ENCODE measurements around the gene PPP1CA.
A peak's percentile ranks its signal among the peaks of the same experiment; 100 is the strongest.
"Not testable (repeated sequence)": the region's sequence is repeated elsewhere in the genome, so short reads cannot be mapped to it uniquely, and the experiment has no call there.

The PPP1CA gene

DNA sequence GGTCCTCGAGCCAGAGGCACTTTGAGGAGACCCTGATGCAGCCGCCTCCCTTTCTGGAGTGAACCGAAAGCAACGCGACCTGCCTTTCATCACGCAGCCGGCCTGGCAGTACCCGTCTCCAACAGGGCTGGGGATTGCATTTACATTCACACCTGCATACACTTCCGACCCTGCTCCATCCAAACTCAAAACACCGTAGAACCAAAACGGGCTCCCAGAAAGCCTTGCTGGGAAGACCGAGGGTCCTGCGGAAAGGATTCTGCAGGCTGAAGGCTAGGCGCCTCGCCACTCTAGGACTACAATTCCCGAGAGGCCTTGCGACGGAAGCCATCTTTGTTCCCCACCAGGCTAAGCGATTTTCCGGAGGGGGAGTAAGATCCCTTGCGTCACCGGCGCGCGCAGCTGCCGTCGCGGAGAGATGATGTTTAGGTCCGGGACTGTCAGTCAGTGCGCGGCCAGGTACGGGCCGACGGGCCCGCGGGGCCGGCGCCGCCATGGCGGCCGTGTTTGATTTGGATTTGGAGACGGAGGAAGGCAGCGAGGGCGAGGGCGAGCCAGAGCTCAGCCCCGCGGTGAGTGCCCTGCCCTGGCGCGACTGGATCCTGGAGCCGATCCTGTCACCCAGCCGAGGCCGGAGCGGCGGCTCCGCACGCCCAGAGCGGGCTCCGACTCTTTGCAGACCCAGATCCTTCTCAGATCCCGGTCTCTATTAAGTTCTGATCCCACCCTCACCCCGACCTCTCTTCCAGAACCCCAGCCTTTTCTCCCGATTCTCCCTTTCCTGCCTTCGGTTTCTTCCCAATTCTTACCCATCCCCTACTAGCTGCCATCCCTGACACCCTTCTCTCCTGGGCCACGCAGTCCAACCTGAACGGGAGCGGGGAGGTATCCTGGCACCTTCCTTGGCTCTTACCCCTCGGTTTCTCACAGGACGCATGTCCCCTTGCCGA, 26.7 kb upstream of the PPP1CA start, which contains the start of gene RPS6KB2:
RPS6KB2 (plus strand) TSS at position 443 of the 950 bp plus-strand sequence; CDS start at position 495, 52 bp downstream.
- Mint-ChIP-seq H3K36me3 (peaks cover 13 to 27% of the 10 kb centered on the region in 2 donors), H3K27me3 (no peaks in the 10 kb centered on the region), H3K27ac (peak within 1 kb of the TSS; percentile 95), H3K9me3 (no peaks in the 10 kb centered on the region), H3K4me1 (peaks cover 29 to 53% of the 10 kb centered on the region in 2 donors), H3K4me3 (peak within 1 kb of the TSS; percentile 95 to 99)
- ATAC-seq (replicated peaks) (peak; percentile 94), DNase-seq (peak; percentile 98)

DNA sequence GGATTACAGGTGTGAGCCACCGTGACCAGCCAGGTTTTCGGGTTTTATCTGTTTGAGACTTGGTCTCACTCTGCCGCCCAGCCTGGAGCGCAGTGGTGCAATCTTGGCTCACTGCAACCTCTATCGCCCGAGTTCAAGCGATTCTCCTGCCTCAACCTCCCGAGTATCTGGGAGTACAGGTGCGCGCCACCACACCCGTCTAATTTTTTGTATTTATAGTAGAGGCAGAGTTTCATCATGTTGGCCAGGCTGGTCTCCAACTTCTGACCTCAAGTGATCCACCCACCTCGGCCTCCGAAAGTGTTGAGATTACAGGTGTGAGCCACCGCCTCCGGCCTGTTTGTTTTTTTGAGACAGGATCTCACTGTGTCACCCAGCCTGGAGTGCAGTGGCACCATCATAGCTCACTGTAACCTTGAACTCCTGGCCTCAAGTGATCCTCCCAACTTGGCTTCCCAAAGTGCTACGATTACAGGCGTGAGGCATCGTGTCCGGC, 25.8 kb upstream of the PPP1CA start:
- peaks cover 9 to 19% of the 10 kb centered on the region in 2 donors for H3K36me3 Mint-ChIP-seq
- ATAC-seq (replicated peaks): peak in 1 of 2 donors; percentile 1
- not testable (repeated sequence) for H3K27me3 Mint-ChIP-seq, H3K9me3 Mint-ChIP-seq, DNase-seq
- peak overlapping the region; percentile 95 to 99 for H3K4me3 Mint-ChIP-seq
- peaks cover 25 to 51% of the 10 kb centered on the region in 2 donors for H3K4me1 Mint-ChIP-seq
- peak overlapping the region; percentile 95 for H3K27ac Mint-ChIP-seq

DNA sequence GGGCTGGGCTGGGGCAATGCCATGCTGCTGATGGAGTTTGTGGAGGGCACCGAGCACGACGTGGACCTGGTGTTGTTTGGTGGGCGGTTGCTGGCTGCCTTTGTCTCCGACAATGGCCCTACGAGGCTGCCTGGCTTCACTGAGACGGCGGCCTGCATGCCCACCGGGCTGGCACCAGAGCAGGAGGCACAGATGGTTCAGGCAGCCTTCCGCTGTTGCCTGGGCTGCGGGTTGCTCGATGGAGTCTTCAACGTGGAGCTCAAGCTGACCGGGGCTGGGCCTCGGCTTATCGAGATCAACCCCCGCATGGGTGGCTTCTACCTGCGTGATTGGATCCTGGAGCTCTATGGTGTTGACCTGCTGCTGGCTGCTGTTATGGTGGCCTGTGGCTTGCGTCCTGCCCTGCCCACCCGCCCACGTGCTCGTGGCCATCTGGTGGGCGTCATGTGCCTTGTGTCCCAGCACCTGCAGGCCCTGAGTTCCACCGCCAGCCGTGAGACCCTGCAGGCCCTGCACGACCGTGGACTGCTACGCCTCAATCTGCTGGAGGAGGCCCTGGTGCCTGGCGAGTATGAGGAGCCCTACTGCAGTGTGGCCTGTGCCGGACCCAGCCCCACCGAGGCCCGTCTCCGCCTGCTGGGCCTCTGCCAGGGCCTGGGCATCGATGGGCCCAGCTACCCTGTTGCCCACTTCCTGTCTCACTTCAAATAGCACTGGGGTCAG, 22.4 kb upstream of the PPP1CA start:
- Mint-ChIP-seq H3K4me1 (peaks cover 20 to 50% of the 10 kb centered on the region in 2 donors), H3K4me3 (no peak overlapping the region), H3K36me3 (peaks cover 0 to 5% of the 10 kb centered on the region in 2 donors), H3K9me3 (no peaks in the 10 kb centered on the region), H3K27ac (no peak overlapping the region), H3K27me3 (no peaks in the 10 kb centered on the region)
- DNase-seq: no peak
- ATAC-seq (replicated peaks): no peak

DNA sequence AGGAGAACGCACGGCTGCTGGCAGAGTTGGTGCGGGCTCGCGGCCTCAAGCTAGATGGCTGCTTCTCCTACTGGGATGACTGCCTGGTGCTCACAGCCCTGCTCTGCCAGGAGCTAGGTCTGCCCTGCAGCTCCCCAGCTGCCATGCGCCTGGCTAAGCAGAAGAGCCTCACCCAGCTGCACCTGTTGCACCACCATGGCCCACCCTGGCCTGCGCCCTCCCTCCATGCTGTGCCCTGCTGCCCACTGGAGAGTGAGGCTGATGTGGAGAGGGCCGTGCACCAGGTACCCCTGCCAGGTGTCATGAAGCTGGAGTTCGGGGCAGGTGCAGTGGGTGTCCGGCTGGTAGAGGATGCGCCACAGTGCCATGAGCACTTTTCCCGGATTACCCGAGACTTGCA, 21.8 kb upstream of the PPP1CA start:
- H3K27me3 Mint-ChIP-seq: no peaks in the 10 kb centered on the region
- no peak overlapping the region for H3K27ac Mint-ChIP-seq

DNA sequence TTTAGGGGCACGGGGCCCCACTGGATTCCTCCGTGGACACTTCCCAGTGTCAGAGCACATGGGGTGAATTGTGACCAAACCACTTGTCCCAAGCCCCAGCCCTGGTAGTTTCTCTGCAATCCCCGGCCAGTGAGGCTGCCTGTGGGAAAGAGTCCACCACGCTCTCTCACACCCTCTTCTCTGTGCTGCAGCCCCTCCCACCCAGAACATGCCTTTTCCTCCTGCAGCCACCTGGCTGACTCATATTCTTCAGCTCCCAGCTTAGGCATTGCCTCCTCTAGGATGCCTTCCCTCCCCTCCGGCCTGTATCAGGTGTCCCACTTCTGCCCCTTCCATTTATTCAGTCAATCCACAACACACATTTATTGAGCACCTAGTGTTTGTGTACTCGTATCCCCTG, 21.2 kb upstream of the PPP1CA start:
- H3K4me1 Mint-ChIP-seq: peaks cover 30 to 51% of the 10 kb centered on the region in 2 donors
- no peaks in the 10 kb centered on the region for H3K9me3 Mint-ChIP-seq
- no peak overlapping the region for H3K27ac Mint-ChIP-seq
- no peak for DNase-seq
- H3K4me3 Mint-ChIP-seq: peak overlapping the region in 1 of 2 donors; percentile 14
- no peaks in the 10 kb centered on the region for H3K27me3 Mint-ChIP-seq
- no peak for ATAC-seq (replicated peaks)
- peaks cover 0 to 5% of the 10 kb centered on the region in 2 donors for H3K36me3 Mint-ChIP-seq

More for the DNA sequence above, 21.8 kb upstream of the PPP1CA start:
- peaks cover 0 to 5% of the 10 kb centered on the region in 2 donors for H3K36me3 Mint-ChIP-seq
- DNase-seq (no peak), ATAC-seq (replicated peaks) (no peak)
- peaks cover 24 to 50% of the 10 kb centered on the region in 2 donors for H3K4me1 Mint-ChIP-seq
- H3K4me3 Mint-ChIP-seq: no peak overlapping the region
- no peaks in the 10 kb centered on the region for H3K9me3 Mint-ChIP-seq

DNA sequence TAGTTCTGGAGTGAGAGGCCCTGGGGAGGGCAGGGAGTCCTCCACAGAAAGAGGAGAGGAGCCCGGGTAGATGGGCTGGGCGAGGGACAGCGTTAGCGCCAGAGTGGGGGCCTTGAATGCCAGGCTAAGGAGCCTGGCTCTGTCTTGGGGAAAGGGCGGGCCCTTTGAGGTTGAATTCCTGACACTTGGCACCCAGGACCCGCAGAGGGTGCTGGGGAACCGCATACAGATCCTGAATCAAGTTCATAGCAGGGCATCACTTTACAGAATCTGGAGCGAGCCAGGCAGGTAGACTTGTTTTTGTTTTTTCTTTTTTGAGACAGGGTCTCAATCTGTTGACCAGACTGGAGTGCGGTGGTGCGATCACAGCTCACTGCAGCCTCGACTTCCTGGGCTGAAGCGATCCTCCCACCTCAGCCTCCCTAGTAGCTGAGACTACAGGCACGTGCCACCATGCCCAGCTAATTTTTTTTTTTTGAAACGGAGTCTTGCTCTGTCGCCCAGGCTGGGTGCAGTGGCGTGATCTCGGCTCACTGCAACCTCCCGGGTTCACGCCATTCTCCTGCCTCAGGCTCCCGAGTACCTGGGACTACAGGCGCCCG, 19.9 kb upstream of the PPP1CA start:
- Mint-ChIP-seq H3K27ac (peak overlapping the region; percentile 94), H3K27me3 (no peaks in the 10 kb centered on the region), H3K9me3 (no peaks in the 10 kb centered on the region), H3K36me3 (peaks cover 0 to 5% of the 10 kb centered on the region in 2 donors), H3K4me1 (peaks cover 41 to 58% of the 10 kb centered on the region in 2 donors), H3K4me3 (peak overlapping the region; percentile 78 to 80)
- no peak for ATAC-seq (replicated peaks)
- DNase-seq: no peak

DNA sequence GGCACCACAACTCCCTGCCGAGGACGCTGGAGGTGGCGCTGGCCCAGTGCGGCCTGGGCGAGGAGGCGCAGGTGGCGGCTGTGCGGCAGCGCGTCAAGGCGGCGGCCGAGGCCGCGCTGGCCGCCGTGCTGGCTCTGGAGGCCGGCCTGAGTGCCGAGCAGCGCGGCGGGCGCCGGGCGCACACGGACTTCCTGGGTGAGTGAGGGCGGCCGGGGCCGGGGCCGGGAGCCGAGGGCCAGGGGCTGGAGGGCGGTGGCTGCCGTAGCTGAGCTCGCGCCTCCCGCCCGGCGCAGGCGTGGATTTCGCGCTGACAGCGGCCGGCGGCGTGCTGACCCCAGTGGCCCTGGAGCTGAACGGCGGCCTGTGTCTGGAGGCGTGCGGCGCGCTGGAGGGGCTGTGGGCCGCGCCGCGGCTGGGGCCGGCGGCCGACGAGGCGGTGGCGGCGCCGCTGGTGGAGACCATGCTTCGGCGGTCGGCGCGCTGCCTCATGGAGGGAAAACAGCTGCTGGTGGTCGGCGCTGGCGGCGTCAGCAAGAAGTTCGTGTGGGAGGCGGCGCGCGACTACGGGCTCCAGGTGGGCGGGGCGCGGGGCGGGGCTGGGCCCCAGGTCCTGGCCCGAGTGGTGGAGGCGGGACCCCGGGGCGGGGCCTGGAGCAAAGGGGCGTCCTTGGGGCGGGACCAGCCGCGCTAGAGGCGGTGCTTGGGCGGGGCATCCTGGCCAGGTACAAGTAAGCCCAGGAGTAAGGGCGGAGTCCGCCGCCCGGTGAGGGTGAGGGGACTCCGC, 19.2 kb upstream of the PPP1CA start:
- Mint-ChIP-seq H3K36me3 (peaks cover 0 to 5% of the 10 kb centered on the region in 2 donors), H3K27me3 (no peaks in the 10 kb centered on the region), H3K4me1 (peaks cover 48 to 62% of the 10 kb centered on the region in 2 donors), H3K9me3 (no peaks in the 10 kb centered on the region), H3K27ac (peak overlapping the region; percentile 94), H3K4me3 (peak overlapping the region; percentile 80)
- ATAC-seq (replicated peaks) (peak; percentile 87 to 89), DNase-seq (peak; percentile 95)

DNA sequence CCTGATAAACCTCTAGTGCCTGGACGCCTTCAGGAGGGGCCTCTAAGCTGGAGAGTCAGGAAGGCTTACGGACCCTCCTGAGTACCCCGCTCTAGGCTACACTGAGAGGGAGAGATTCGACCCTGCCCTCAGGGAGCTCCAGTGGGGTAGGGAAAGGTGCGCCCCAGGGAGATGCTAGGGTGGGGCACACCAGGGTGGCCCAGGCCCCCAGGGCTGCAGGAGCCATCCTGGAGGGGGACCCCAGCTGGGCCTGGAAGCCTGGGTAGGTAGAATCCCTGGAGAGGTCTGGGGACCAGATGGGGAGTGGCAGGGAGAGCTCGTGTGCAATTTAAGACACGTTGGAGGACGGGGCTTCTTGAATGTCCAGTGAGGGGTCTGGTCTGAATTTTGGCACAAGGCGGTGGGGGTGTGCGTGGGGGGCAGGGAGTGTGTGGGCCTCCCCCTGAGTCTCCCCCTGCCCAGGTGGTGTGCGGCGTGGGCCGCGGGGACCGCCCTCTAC, 18.5 kb upstream of the PPP1CA start:
- Mint-ChIP-seq H3K27me3 (no peaks in the 10 kb centered on the region), H3K4me3 (peak overlapping the region; percentile 80), H3K9me3 (no peaks in the 10 kb centered on the region), H3K4me1 (peaks cover 46 to 63% of the 10 kb centered on the region in 2 donors), H3K36me3 (peaks cover 0 to 5% of the 10 kb centered on the region in 2 donors), H3K27ac (peak overlapping the region; percentile 89)
- ATAC-seq (replicated peaks) (no peak), DNase-seq (no peak)

DNA sequence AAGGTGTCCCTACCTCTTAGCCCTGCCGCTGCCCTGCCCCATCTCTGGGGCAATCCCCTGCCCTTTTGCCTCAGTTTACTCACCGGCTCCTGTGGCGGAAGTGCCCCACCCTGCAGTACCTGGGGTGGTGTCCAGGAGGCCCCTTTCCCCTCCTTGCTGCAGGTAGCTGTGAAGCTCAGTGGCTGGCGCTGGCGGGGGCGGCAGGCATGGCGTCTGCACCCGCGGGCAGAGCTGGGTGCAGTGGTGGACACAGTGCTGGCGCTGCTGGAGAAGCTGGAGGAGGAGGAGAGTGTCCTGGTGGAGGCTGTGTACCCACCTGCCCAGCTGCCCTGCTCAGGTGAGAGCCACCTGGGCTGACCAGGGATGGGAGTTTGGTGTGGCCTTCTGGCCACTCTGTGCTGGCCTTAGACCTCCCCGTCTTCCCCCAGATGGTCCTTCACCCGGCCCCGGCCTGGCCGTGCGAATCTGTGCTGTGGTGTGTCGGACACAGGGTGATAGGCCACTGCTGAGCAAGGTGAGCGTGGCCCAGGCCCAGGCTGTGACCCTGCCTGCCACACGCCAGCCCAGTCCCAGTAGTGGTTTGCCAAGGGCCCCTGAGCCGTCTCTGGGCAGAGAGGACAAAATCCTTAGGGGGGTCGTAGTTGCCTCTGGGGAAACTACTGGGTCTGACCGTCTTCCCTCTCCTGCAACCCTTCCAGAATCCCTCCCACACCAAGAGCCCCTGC, 17.8 kb upstream of the PPP1CA start:
- ATAC-seq (replicated peaks): no peak
- DNase-seq: no peak
- no peak overlapping the region for H3K27ac Mint-ChIP-seq
- H3K4me1 Mint-ChIP-seq: peaks cover 47 to 69% of the 10 kb centered on the region in 2 donors
- H3K9me3 Mint-ChIP-seq: no peaks in the 10 kb centered on the region
- peaks cover 0 to under 1% of the 10 kb centered on the region in 2 donors for H3K36me3 Mint-ChIP-seq
- H3K4me3 Mint-ChIP-seq: peak overlapping the region; percentile 80
- no peaks in the 10 kb centered on the region for H3K27me3 Mint-ChIP-seq

DNA sequence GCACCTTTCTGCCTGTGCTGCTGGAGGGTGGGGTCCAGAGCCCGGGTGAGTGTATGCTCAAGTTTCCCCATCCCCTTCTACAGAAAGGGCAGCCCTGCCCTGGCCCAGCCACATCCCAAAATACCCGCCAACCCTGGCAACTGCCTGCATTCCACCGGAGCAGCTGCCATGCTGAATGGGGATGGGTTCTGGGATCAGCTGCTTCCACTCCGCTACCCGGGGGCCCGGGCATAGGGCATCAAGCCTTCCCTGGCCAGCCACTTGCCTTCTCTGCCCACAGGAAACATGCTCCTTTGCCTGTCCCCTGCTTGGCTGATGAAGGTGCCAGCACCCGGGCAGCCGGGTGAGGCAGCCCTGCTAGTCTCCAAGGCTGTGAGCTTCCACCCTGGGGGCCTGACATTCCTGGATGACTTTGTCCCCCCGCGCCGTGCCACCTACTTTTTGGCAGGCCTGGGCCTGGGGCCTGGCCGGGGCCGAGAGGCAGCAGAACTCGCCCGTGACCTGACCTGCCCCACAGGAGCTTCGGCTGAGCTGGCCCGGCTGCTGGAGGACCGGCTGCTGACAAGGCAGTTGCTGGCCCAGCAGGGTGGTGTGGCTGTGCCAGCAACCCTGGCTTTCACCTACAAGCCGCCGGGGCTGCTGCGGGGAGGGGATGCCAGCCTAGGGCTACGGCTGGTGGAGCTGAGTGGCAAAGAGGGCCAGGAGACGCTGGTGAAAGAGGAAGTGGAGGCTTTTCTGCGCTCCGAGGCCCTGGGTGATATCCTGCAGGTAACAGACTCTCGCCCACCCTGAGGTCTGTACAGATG, 17.0 kb upstream of the PPP1CA start:
- ATAC-seq (replicated peaks) (peak; percentile 43 to 46), DNase-seq (no peak)
- peaks cover 47 to 75% of the 10 kb centered on the region in 2 donors for H3K4me1 Mint-ChIP-seq

DNA sequence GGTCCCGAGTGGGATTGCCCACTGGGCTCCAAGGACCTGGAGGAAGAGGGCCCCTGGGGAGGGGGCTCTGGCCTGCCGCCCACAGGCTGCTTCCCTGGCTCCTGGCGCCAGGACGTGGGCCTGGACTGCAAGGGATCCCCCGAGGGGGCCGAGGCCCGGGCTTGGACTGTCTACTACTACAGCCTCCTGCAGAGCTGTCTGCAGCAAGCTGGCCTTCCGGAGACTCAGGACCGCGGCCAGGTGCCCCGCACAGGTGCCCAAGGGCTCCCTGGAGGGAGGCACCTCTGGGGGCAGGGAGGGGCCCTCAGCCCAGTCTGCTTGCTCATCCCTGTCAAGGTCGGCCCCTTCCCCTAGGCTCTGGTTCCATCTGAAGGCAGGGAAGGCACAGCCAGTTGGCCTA, 15.8 kb upstream of the PPP1CA start:
- Mint-ChIP-seq H3K4me3 (no peak overlapping the region), H3K27ac (no peak overlapping the region)
- no peak for ATAC-seq (replicated peaks)

More for the DNA sequence above, 17.0 kb upstream of the PPP1CA start:
- H3K9me3 Mint-ChIP-seq: no peaks in the 10 kb centered on the region
- no peaks in the 10 kb centered on the region for H3K36me3 Mint-ChIP-seq
- H3K4me3 Mint-ChIP-seq: peak overlapping the region; percentile 62 to 69
- H3K27me3 Mint-ChIP-seq: no peaks in the 10 kb centered on the region
- peak overlapping the region; percentile 89 for H3K27ac Mint-ChIP-seq

More for the DNA sequence above, 15.8 kb upstream of the PPP1CA start:
- H3K9me3 Mint-ChIP-seq: no peaks in the 10 kb centered on the region
- DNase-seq: no peak
- no peaks in the 10 kb centered on the region for H3K36me3 Mint-ChIP-seq
- H3K4me1 Mint-ChIP-seq: peaks cover 53 to 80% of the 10 kb centered on the region in 2 donors
- no peaks in the 10 kb centered on the region for H3K27me3 Mint-ChIP-seq
